HFF-Myc (cell line): ENCODE measurements around the gene RFX4.

Source experiments
- DNase-seq: peaks from one replicate; pipeline ENCODE4 v3.0.0-alpha.2; 2011; ENCODE audit warnings: low read depth; ENCODE audit errors: extremely low read depth
- H3K4me3 ChIP-seq: replicated peaks from 2 replicates; pipeline ENCODE4 v1.5.1; 2011; ENCODE audit warnings: low read depth, mild to moderate bottlenecking, control low read depth, low read length
- CTCF ChIP-seq: IDR thresholded peaks from 2 replicates; pipeline ENCODE4 v1.5.1; 2012; ENCODE audit warnings: mild to moderate bottlenecking, low read depth, low read length, control low read depth; ENCODE audit errors: missing control alignments

The RFX4 gene

GRCh38 chr12:106584104-106585064, 1.6 kb downstream of the RFX4 start:
- DNase-seq = no peak
- H3K4me3 ChIP-seq = no peak overlapping the region
- TF ChIP-seq CTCF = no peak

- no peak overlapping the region for H3K4me3 ChIP-seq
- TF ChIP-seq CTCF = no peak
- no peak for DNase-seq
These were observed 2.3 kb downstream of the RFX4 start for GRCh38 chr12:106585105-106585520.

- H3K4me3 ChIP-seq = no peak overlapping the region
- DNase-seq = no peak
- TF ChIP-seq CTCF = no peak
These were observed 2.9 kb downstream of the RFX4 start for GRCh38 chr12:106585521-106586277.

- H3K4me3 ChIP-seq = no peak overlapping the region
- no peak for TF ChIP-seq CTCF
- no peak for DNase-seq
These were observed 3.5 kb downstream of the RFX4 start for GRCh38 chr12:106586278-106586802.

- no peak for DNase-seq
- TF ChIP-seq CTCF = no peak
- H3K4me3 ChIP-seq = no peak overlapping the region
These were observed 4.2 kb downstream of the RFX4 start for GRCh38 chr12:106586803-106587684.

- TF ChIP-seq CTCF = no peak
- DNase-seq = no peak
- no peak overlapping the region for H3K4me3 ChIP-seq
These were observed 6.0 kb downstream of the RFX4 start for GRCh38 chr12:106588771-106589170.
